KBM-7 (cell line): Measurements from ENCODE around the gene LCAT.

Experiments used
- DNase-seq: peaks from one replicate; pipeline ENCODE4 v3.0.0-alpha.2; 2015
- in situ Hi-C: fragments of 300-500 bp; cut with MboI; formaldehyde crosslinking; loops from 2 replicates; pipeline ENCODE4 v1.14.3; 2020; ENCODE audit warnings: low sequenced_read_pairs, low pct_unique_long_range_greater_than_20kb, mixed read lengths

The LCAT gene

GRCh38 chr16:67936124-67936879 lies 7.6 kb downstream of the LCAT start, which contains the start of gene PSMB10:
Gene PSMB10 (minus strand): TSS chr16:67936850. CDS start chr16:67936749, 101 bp downstream.
- in situ Hi-C loops, result no loop called here
- DNase-seq, result peak; percentile 79

GRCh38 chr16:67935402-67936123 lies 8.4 kb downstream of the LCAT start:
- in situ Hi-C loops, result no loop called here
- DNase-seq, result peak; percentile 96

GRCh38 chr16:67935101-67935401 lies 8.9 kb downstream of the LCAT start:
- in situ Hi-C loops, result no loop called here

GRCh38 chr16:67934306-67935100 lies 9.4 kb downstream of the LCAT start:
- in situ Hi-C loops, result no loop called here
- no peak for DNase-seq

More at GRCh38 chr16:67935101-67935401, 8.9 kb downstream of the LCAT start:
- no peak for DNase-seq

GRCh38 chr16:67933805-67934204 lies 10.1 kb downstream of the LCAT start:
- in situ Hi-C loops, result no loop called here
- DNase-seq, result no peak

GRCh38 chr16:67932462-67932840 lies 11.5 kb downstream of the LCAT start:
- DNase-seq, result no peak
- in situ Hi-C loops, result no loop called here

- in situ Hi-C loops, result no loop called here
- DNase-seq, result no peak
Observed at GRCh38 chr16:67931712-67932461, 12.0 kb downstream of the LCAT start, which contains the start of gene CTRL. Gene CTRL (minus strand): TSS chr16:67931862. CDS start chr16:67931852, 10 bp downstream.

GRCh38 chr16:67930678-67931211 lies 13.2 kb downstream of the LCAT start:
- in situ Hi-C loops, result no loop called here

GRCh38 chr16:67930191-67930590 lies 13.7 kb downstream of the LCAT start:
- in situ Hi-C loops, result no loop called here

More at GRCh38 chr16:67930678-67931211, 13.2 kb downstream of the LCAT start:
- no peak for DNase-seq

GRCh38 chr16:67928561-67929364 lies 15.2 kb downstream of the LCAT start:
- peak; percentile 73 for DNase-seq
- in situ Hi-C loops, result no loop called here

More at GRCh38 chr16:67930191-67930590, 13.7 kb downstream of the LCAT start:
- DNase-seq, result no peak

GRCh38 chr16:67928147-67928546 lies 15.8 kb downstream of the LCAT start:
- no peak for DNase-seq
- in situ Hi-C loops, result no loop called here

- DNase-seq, result no peak
- in situ Hi-C loops, result no loop called here
Observed at GRCh38 chr16:67927131-67927941, 16.6 kb downstream of the LCAT start.

- in situ Hi-C loops, result no loop called here
- DNase-seq, result no peak
Observed at GRCh38 chr16:67926181-67926750, 17.7 kb downstream of the LCAT start.

- in situ Hi-C loops, result no loop called here
Observed at GRCh38 chr16:67924140-67924906, 19.6 kb downstream of the LCAT start.

GRCh38 chr16:67923414-67924116 lies 20.4 kb downstream of the LCAT start:
- in situ Hi-C loops, result no loop called here
- DNase-seq, result no peak

More at GRCh38 chr16:67924140-67924906, 19.6 kb downstream of the LCAT start:
- DNase-seq, result no peak

GRCh38 chr16:67922740-67923139 lies 21.2 kb downstream of the LCAT start:
- in situ Hi-C loops, result no loop called here
- DNase-seq, result no peak
